GM19025 (cell line): Measurements from ENCODE around the gene NOTCH3.

Experiments used
- ATAC-seq: cut with Tn5 transposase; IDR thresholded peaks from one replicate; pipeline ENCODE4 v1.9.1; 2021; ENCODE audit warnings: mild to moderate bottlenecking, low read depth, moderate library complexity; ENCODE audit not compliant: unreplicated experiment

NOTCH3 gene

GRCh38 chr19:15173746-15174404, 26.9 kb downstream of the NOTCH3 start:
- ATAC-seq: no peak

GRCh38 chr19:15170345-15170744, 30.4 kb downstream of the NOTCH3 start:
- ATAC-seq: no peak

GRCh38 chr19:15169541-15170285, 31.1 kb downstream of the NOTCH3 start:
- no peak for ATAC-seq

GRCh38 chr19:15166700-15167099, 34.1 kb downstream of the NOTCH3 start:
- ATAC-seq: no peak

GRCh38 chr19:15161028-15161984, 39.5 kb downstream of the NOTCH3 start:
- ATAC-seq: no peak

GRCh38 chr19:15159251-15159650, 41.5 kb downstream of the NOTCH3 start:
- ATAC-seq: no peak

- no peak for ATAC-seq
Observed at GRCh38 chr19:15156391-15156790, 44.4 kb downstream of the NOTCH3 start.

GRCh38 chr19:15155296-15155695, 45.5 kb downstream of the NOTCH3 start:
- no peak for ATAC-seq

GRCh38 chr19:15154002-15154612, 46.7 kb downstream of the NOTCH3 start:
- ATAC-seq: no peak

- no peak for ATAC-seq
Observed at GRCh38 chr19:15149737-15150136, 51.1 kb downstream of the NOTCH3 start.

GRCh38 chr19:15147090-15147489, 53.7 kb downstream of the NOTCH3 start:
- ATAC-seq: no peak

GRCh38 chr19:15144046-15144646, 56.6 kb downstream of the NOTCH3 start:
- no peak for ATAC-seq

- no peak for ATAC-seq
Observed at GRCh38 chr19:15142313-15142712, 58.5 kb downstream of the NOTCH3 start.

GRCh38 chr19:15141143-15141542, 59.7 kb downstream of the NOTCH3 start:
- no peak for ATAC-seq

GRCh38 chr19:15138427-15138826, 62.4 kb downstream of the NOTCH3 start:
- ATAC-seq: no peak

GRCh38 chr19:15137777-15138176, 63.0 kb downstream of the NOTCH3 start:
- ATAC-seq: no peak

- no peak for ATAC-seq
Observed at GRCh38 chr19:15136234-15136954, 64.4 kb downstream of the NOTCH3 start.

GRCh38 chr19:15129856-15130585, 70.8 kb downstream of the NOTCH3 start:
- no peak for ATAC-seq
